K562 (cell line): ENCODE results near the gene SERTAD2. TPM values are rescaled to one million over a fixed set of nuclear protein-coding genes. Genes with fewer than 3 reads are reported as not detected.

Source experiments
- ATAC-seq: fragments of 200-7000 bp; cut with Tn5 transposase; 3 replicates; pipeline ENCODE4 v1.9.1; 2020; ENCODE audit warnings: moderate library complexity
- BruUV-seq: library from RNA; stranded (reverse); fragments of 400-500 nt; replicated peaks from 2 replicates; lab custom pipeline; 2021; lab: Mats Ljungman, UMichigan
- CTCF ChIA-PET: fragments of 300-600 bp; formaldehyde crosslinking; extraction: SDS; loops from one replicate; lab custom pipeline; 2021; ENCODE audit warnings: low intra/inter-chr PET ratio; lab: Yijun Ruan, JAX
- POLR2A ChIA-PET: fragments of 300-600, 350-650 bp; sonication (Branson Sonifier 250); formaldehyde crosslinking; extraction: SDS; loops from one replicate; lab custom pipeline; 2021; ENCODE audit warnings: antibody characterized with exemption, inconsistent platforms; lab: Yijun Ruan, JAX
- DNase-seq, 4 experiments: peaks; one replicate each; pipeline versions ENCODE4 v3.0.0 to v3.0.0-alpha.2; 2011 to 2018; ENCODE audit warnings: low spot score in 3 of 4, mixed read lengths in 3 of 4; ENCODE audit errors: extremely low read depth in 1 of 4
- FAIRE-seq: peaks from 2 replicates; lab custom pipeline; 2011; peaks lifted over from hg19 to GRCh38; lab: Jason Lieb, UNC
- H2AFZ ChIP-seq: 2 replicates; pipeline ENCODE4 v1.6.0; 2011; ENCODE audit warnings: low read depth, low read length, control low read depth, inconsistent platforms
- H3K27ac ChIP-seq: fragments of 200-600 bp; 3 replicates; pipeline ENCODE4 v1.8.0; 2011; ENCODE audit warnings: low read depth, mild to moderate bottlenecking, control low read depth, inconsistent platforms, low read length, moderate library complexity, mixed read lengths; ENCODE audit errors: extremely low read depth
- H3K27me3 ChIP-seq, 2 experiments: fragments of 300-600 bp in 1 of 2; 2 replicates in 1 of 2; 3 replicates in 1 of 2; pipeline versions ENCODE4 v1.6.0 to v1.8.0; 2011; ENCODE audit warnings: inconsistent platforms in 2 of 2, low read length in 2 of 2, mild to moderate bottlenecking in 1 of 2, mixed read lengths in 1 of 2, moderate library complexity in 1 of 2; ENCODE audit not compliant: control insufficient read depth in 2 of 2, insufficient read depth in 2 of 2
- H3K36me3 ChIP-seq: fragments of 300-600 bp; 3 replicates; pipeline ENCODE4 v1.8.0; 2011; ENCODE audit warnings: mild to moderate bottlenecking, low read length, inconsistent platforms; ENCODE audit not compliant: control insufficient read depth, insufficient read depth
- H3K4me1 ChIP-seq, 2 experiments: fragments of 200-600 bp in 1 of 2; replicated peaks in 1 of 2; 2 replicates in 1 of 2; 3 replicates in 1 of 2; pipeline versions ENCODE4 v1.5.1 to v1.8.0; 2011; ENCODE audit warnings: inconsistent platforms in 2 of 2, low read length in 2 of 2, mild to moderate bottlenecking in 1 of 2, mixed read lengths in 1 of 2, moderate library complexity in 1 of 2; ENCODE audit not compliant: control insufficient read depth in 2 of 2, insufficient read depth in 2 of 2
- H3K4me2 ChIP-seq: 2 replicates; pipeline ENCODE4 v1.6.1; 2011; ENCODE audit warnings: low read length, control low read depth, inconsistent platforms, mixed read lengths; ENCODE audit not compliant: insufficient read depth
- H3K4me3 ChIP-seq: fragments of 200-600 bp; sonication (generic), shearing (Covaris generic); 2 replicates; pipeline ENCODE4 v1.5.1; 2016; ENCODE audit warnings: control low read depth, inconsistent platforms
- H3K79me2 ChIP-seq: fragments of 200-600 bp; 3 replicates; pipeline ENCODE4 v1.8.0; 2011; ENCODE audit warnings: low read length, inconsistent platforms; ENCODE audit not compliant: control insufficient read depth, insufficient read depth
- H3K9ac ChIP-seq, 2 experiments: 2 replicates each; pipeline versions ENCODE4 v1.6.0 to v1.6.1; 2011; ENCODE audit warnings: low read depth in 2 of 2, low read length in 2 of 2, control low read depth in 1 of 2, inconsistent platforms in 1 of 2, mild to moderate bottlenecking in 1 of 2, mixed read lengths in 1 of 2; ENCODE audit not compliant: insufficient read depth in 1 of 2
- H3K9me1 ChIP-seq: one replicate; pipeline ENCODE4 v1.6.0; 2011; ENCODE audit warnings: inconsistent platforms, mild to moderate bottlenecking, low read length, moderate library complexity; ENCODE audit not compliant: control insufficient read depth, insufficient read depth
- H3K9me3 ChIP-seq: replicated peaks from 2 replicates; pipeline ENCODE4 v1.5.1; 2011; ENCODE audit warnings: low read depth, low read length, inconsistent platforms; ENCODE audit not compliant: control insufficient read depth, insufficient read depth
- H4K20me1 ChIP-seq: replicated peaks from 2 replicates; pipeline ENCODE4 v1.6.1; 2011; ENCODE audit warnings: low read length, inconsistent platforms, mixed read lengths; ENCODE audit not compliant: control insufficient read depth, insufficient read depth
- CTBP1 ChIP-seq: fragments of 450-650 bp; IDR thresholded peaks from 2 replicates; pipeline ENCODE4 v1.6.1; 2016; ENCODE audit warnings: borderline replicate concordance
- ETS2 ChIP-seq: IDR thresholded peaks from 2 replicates; pipeline ENCODE4 v1.6.1; 2016; ENCODE audit warnings: borderline replicate concordance, missing genetic modification characterization, mild to moderate bottlenecking, moderate library complexity, missing compliant biosample characterization; ENCODE audit not compliant: poor library complexity, severe bottlenecking
- TEAD1 ChIP-seq, 2 experiments: fragments of 450-650 bp in 1 of 2; sonication (generic) in 1 of 2; formaldehyde crosslinking; IDR thresholded peaks; 2 replicates each; pipeline versions ENCODE4 v1.4.0 to v1.8.0; 2020 to 2022; ENCODE audit warnings: mild to moderate bottlenecking in 2 of 2, missing genetic modification reagents in 1 of 2
- TRIM25 ChIP-seq: fragments of 450-650 bp; IDR thresholded peaks from 2 replicates; pipeline ENCODE4 v1.7.0; 2016; ENCODE audit warnings: borderline replicate concordance
- ZNF780A ChIP-seq: fragments of 250-450 bp; sonication (Bioruptor Pico); IDR thresholded peaks from 2 replicates; pipeline ENCODE4 v1.5.0; 2021; ENCODE audit warnings: mild to moderate bottlenecking
- in situ Hi-C: fragments of 300-500 bp; cut with MboI; formaldehyde crosslinking; loops from 4 replicates; pipeline ENCODE4 v1.15.0; 2018; ENCODE audit warnings: inconsistent platforms, mixed read lengths
- intact Hi-C: fragments of 100-400 bp; cut with micrococcal nuclease; formaldehyde crosslinking; loops from 2 replicates; pipeline ENCODE4 v1.14.2; 2022
- polyA plus RNA-seq, 8 experiments: library from polyadenylated mRNA; depleted of rRNA in 4 of 8; stranded (reverse) in 5 of 8; unstranded in 3 of 8; fragments of >200 nt; fragmentation: Nextera tagmentation in 2 of 8; fragmentation: Illumina TruSeq in 1 of 8; extraction: Ambion mirVana in 2 of 8; extraction: Trizol in 1 of 8; gene quantifications; 2 replicates each; pipeline versions ENCODE4 v1.2.1 to v1.2.3, GENCODE V29; 2011 to 2014; ENCODE audit warnings: inconsistent platforms in 1 of 8, missing spikeins in 1 of 8
- total RNA-seq, 7 experiments: library from RNA; depleted of rRNA in 6 of 7; stranded (reverse); fragments of >200 nt in 6 of 7; fragmentation: Illumina TruSeq in 2 of 7; extraction: Trizol in 2 of 7; gene quantifications; 2 replicates each; pipeline versions ENCODE4 v1.2.1 to v1.2.3, GENCODE V29; 2011 to 2021; ENCODE audit warnings: low replicate concordance in 1 of 7

Gene SERTAD2
- total and polyA plus RNA-seq, 9 of the 15 experiments (the other 6 are each of a cell fraction or from before 2014, with no cell fraction given) = 3.0 to 12.5 (median 6.1) TPM

DNA sequence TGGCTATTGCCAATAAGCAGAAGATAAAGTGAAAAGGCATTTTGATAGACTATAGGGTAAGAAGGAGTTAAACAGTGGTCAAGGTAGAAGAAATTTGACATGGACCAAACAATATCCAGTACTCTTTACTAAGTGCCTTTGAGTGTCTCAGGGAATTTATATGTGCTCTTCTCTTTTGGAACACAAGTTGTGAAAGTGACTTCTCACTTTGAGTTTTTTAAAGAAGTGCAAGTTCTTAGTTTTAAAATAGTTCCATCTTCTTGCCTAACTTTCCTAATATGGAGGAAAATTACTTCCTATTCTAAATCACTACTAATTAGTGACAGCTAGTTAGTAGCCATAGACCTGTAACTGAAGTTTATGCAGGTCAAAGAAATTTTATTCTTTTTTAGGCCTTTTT lies 66.2 kb downstream of the SERTAD2 start:
- H3K9ac ChIP-seq = no peak overlapping the region
- no peak overlapping the region for H3K27ac ChIP-seq
- ChIA-PET POLR2A (interaction anchor here (0.9 to 1.2 kb wide), 3 partner anchors 20 to 320 kb away, joined by 3 to 7 read pairs (median 4); no protein-coding TSS in a partner anchor), CTCF (interaction anchor here (0.6 to 2.7 kb wide), 5 partner anchors 29 to 1187 kb away, joined by 3 to 25 read pairs (median 6); no protein-coding TSS in a partner anchor)
- ATAC-seq (no peak), FAIRE-seq (no peak), DNase-seq (no peak)
- in situ Hi-C loops = no loop called here
- no peak overlapping the region for H3K4me2 ChIP-seq
- no peaks in the 10 kb centered on the region for H3K4me1 ChIP-seq
- H3K79me2 ChIP-seq = no peaks in the 10 kb centered on the region
- no peak overlapping the region for H3K4me3 ChIP-seq
- H2AFZ ChIP-seq = no peak overlapping the region
- H3K27me3 ChIP-seq = no peaks in the 10 kb centered on the region
- no peak for TF ChIP-seq TEAD1 (CRISPR knock-in tag; IDR thresholded peaks at IDR 0.05)
- no peak for TF ChIP-seq ETS2 (tag)
- TF ChIP-seq ZNF780A (CRISPR knock-in tag) = no peak
- no peak for TF ChIP-seq CTBP1
- no peak for TF ChIP-seq TRIM25
- no peaks in the 10 kb centered on the region for H4K20me1 ChIP-seq
- no peaks in the 10 kb centered on the region for H3K9me3 ChIP-seq
- intact Hi-C loops = loop anchor here (1.0 to 10.0 kb wide), 4 partner anchors 65 to 543 kb away; no protein-coding TSS in a partner anchor
- peaks cover 32% of the 10 kb centered on the region; the same call in 2 of the 3 replicates for H3K36me3 ChIP-seq
- no TSS peak for BruUV-seq
- no peaks in the 10 kb centered on the region for H3K9me1 ChIP-seq
